HepG2 (cell line): ENCODE results near the gene NAE1. TPM values are rescaled to one million over a fixed set of nuclear protein-coding genes. Genes with fewer than 3 reads are reported as not detected.

Experiments used
- ARID2 ChIP-seq: sonication (generic); formaldehyde crosslinking; IDR thresholded peaks from 2 replicates; pipeline ENCODE4 v1.8.1; 2022; ENCODE audit warnings: mild to moderate bottlenecking, missing genetic modification reagents, borderline replicate concordance
- ETV5 ChIP-seq: IDR thresholded peaks from 2 replicates; pipeline ENCODE4 v1.6.1; 2018; ENCODE audit warnings: missing biosample characterization, missing genetic modification reagents, inconsistent platforms, borderline replicate concordance
- FOXC1 ChIP-seq: sonication (generic); formaldehyde crosslinking; IDR thresholded peaks from 2 replicates; pipeline ENCODE4 v1.8.0; 2022; ENCODE audit warnings: mild to moderate bottlenecking, missing genetic modification reagents, borderline replicate concordance
- GABPB1 ChIP-seq: IDR thresholded peaks from 2 replicates; pipeline ENCODE4 v1.6.1; 2016; ENCODE audit warnings: mild to moderate bottlenecking, missing genetic modification reagents, moderate library complexity, missing compliant biosample characterization
- KLF11 ChIP-seq: IDR thresholded peaks from 2 replicates; pipeline ENCODE4 v1.6.1; 2016; ENCODE audit warnings: missing compliant biosample characterization
- NBN ChIP-seq: fragments of 450-650 bp; conservative IDR thresholded peaks from 2 replicates; pipeline ENCODE4 v1.6.1; 2017
- NCOA1 ChIP-seq: sonication (generic); formaldehyde crosslinking; IDR thresholded peaks from 2 replicates; pipeline ENCODE4 v1.9.0; 2021; ENCODE audit warnings: missing genetic modification reagents
- NFYB ChIP-seq: sonication (generic); formaldehyde crosslinking; IDR thresholded peaks from 2 replicates; pipeline ENCODE4 v1.4.0; 2020; ENCODE audit warnings: missing genetic modification reagents
- PCBP1 ChIP-seq: fragments of 200-400 bp; formaldehyde crosslinking; IDR thresholded peaks from 2 replicates; pipeline ENCODE4 v1.6.1; 2017; ENCODE audit warnings: mild to moderate bottlenecking, low read depth, low read length, borderline replicate concordance
- ZBTB7A ChIP-seq: sonication (generic); formaldehyde crosslinking; IDR thresholded peaks from 2 replicates; pipeline ENCODE4 v1.8.0; 2022; ENCODE audit warnings: mild to moderate bottlenecking, missing genetic modification reagents
- ZFAT ChIP-seq: sonication (generic); formaldehyde crosslinking; conservative IDR thresholded peaks from 2 replicates; pipeline ENCODE4 v1.8.1; 2023; ENCODE audit warnings: missing genetic modification reagents, inconsistent platforms
- ZFP82 ChIP-seq: sonication (generic); formaldehyde crosslinking; IDR thresholded peaks from 2 replicates; pipeline ENCODE4 v1.5.1; 2020; ENCODE audit warnings: mild to moderate bottlenecking, missing genetic modification reagents, borderline replicate concordance
- polyA plus RNA-seq, 8 experiments: library from polyadenylated mRNA; depleted of rRNA in 3 of 8; stranded (reverse) in 7 of 8; unstranded in 1 of 8; fragments of >200 nt; fragmentation: Illumina TruSeq in 4 of 8; extraction: Trizol in 4 of 8; gene quantifications; 2 replicates each; pipeline versions ENCODE4 v1.2.1 to v1.2.3, GENCODE V29; 2011 to 2016; ENCODE audit warnings: low read depth in 4 of 8, missing spikeins in 1 of 8, mixed read lengths in 1 of 8; ENCODE audit not compliant: insufficient read depth in 1 of 8
- total RNA-seq, 5 experiments: library from RNA; depleted of rRNA; stranded (reverse); fragments of >200 nt; fragmentation: Illumina TruSeq; extraction: Trizol; gene quantifications; 2 replicates each; pipeline ENCODE4 v1.2.3, GENCODE V29; 2016; ENCODE audit warnings: low read depth in 1 of 5
- TF ChIP-seq, protein P1 (sequence below), 2 experiments: sonication (generic) in 1 of 2; formaldehyde crosslinking in 1 of 2; IDR thresholded peaks; 2 replicates each; pipeline versions ENCODE4 v1.6.1 to v1.9.0; 2014 to 2022; ENCODE audit warnings: antibody characterized with exemption in 1 of 2, borderline replicate concordance in 1 of 2, inconsistent platforms in 1 of 2, low read depth in 1 of 2, missing genetic modification reagents in 1 of 2
- TF ChIP-seq, protein P2 (sequence below): sonication (generic); formaldehyde crosslinking; IDR thresholded peaks from 2 replicates; pipeline ENCODE4 v1.5.0; 2020; ENCODE audit warnings: missing genetic modification reagents, mild to moderate bottlenecking, borderline replicate concordance
- TF ChIP-seq, protein P3 (sequence below): sonication (generic); formaldehyde crosslinking; IDR thresholded peaks from 2 replicates; pipeline ENCODE4 v1.8.0; 2022; ENCODE audit warnings: missing genetic modification reagents, low read depth, mild to moderate bottlenecking, borderline replicate concordance
- TF ChIP-seq, protein P4 (sequence below): sonication (generic); formaldehyde crosslinking; IDR thresholded peaks from 2 replicates; pipeline ENCODE4 v1.4.0; 2020; ENCODE audit warnings: mild to moderate bottlenecking, missing genetic modification reagents
- TF ChIP-seq, protein P5 (sequence below): sonication (generic); formaldehyde crosslinking; IDR thresholded peaks from 2 replicates; pipeline ENCODE4 v1.4.0; 2020; ENCODE audit warnings: missing genetic modification reagents

NAE1 gene
- total and polyA plus RNA-seq, 2 of the 13 experiments (the other 11 are each of a cell fraction or from before 2014, with no cell fraction given): 95.7 to 206 TPM

DNA sequence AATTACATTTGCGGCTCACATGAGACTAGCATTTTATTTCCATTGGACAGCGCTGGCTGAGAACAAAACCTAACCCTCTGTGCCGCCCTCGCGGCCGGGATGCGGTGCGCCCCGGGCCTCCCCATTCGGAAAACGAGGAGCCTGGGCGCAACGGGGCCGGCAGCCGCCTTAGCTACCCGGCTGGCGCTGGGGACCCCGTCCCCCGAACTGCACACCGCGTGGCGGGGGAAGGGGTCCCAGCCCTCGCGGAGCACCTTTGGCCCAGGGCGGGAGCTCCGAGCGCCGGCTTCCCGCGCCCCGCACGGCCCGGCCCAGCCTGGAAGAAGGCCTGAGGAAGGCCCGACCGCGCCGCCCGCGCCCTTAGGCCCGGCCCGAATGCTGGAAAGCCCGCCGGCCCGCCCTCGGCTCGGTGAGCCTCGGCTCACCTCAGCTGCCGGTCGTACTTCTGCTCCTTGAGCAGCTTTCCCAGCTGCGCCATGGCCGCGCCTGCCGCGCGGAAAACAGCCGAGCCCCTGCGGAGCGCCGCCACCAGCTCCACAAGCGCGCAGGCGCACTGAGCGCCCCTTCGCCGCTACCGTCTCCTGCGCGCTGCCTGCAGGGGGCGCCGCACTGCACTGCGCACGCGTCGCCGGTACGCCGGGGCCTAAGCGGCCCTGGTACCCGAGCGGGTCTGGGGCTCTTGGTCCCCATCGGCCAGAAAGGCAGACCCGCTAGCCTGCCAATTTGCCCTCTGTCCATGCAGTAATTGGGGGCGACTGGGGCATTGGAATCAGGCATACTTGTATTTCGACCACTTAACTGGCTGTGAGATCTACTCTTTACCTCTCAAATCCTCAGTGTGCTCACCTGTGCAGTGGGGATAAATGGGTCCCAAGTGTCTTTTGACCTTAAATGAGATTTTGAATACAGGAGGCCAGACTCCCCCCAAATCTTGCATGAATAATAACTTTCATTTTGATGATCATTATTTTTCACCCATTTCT is at the start of gene NAE1 (continued):
- TF ChIP-seq, protein P1, sequence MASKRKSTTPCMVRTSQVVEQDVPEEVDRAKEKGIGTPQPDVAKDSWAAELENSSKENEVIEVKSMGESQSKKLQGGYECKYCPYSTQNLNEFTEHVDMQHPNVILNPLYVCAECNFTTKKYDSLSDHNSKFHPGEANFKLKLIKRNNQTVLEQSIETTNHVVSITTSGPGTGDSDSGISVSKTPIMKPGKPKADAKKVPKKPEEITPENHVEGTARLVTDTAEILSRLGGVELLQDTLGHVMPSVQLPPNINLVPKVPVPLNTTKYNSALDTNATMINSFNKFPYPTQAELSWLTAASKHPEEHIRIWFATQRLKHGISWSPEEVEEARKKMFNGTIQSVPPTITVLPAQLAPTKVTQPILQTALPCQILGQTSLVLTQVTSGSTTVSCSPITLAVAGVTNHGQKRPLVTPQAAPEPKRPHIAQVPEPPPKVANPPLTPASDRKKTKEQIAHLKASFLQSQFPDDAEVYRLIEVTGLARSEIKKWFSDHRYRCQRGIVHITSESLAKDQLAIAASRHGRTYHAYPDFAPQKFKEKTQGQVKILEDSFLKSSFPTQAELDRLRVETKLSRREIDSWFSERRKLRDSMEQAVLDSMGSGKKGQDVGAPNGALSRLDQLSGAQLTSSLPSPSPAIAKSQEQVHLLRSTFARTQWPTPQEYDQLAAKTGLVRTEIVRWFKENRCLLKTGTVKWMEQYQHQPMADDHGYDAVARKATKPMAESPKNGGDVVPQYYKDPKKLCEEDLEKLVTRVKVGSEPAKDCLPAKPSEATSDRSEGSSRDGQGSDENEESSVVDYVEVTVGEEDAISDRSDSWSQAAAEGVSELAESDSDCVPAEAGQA (IDR thresholded peaks at IDR 0.05; ENCODE audit: low read depth): no peak
- TF ChIP-seq, protein P1 (CRISPR knock-in tag; IDR thresholded peaks at IDR 0.05; ENCODE audit: borderline replicate concordance): peak; percentile 99
- peak; percentile 44 for TF ChIP-seq ETV5
- peak; percentile 97 for TF ChIP-seq ZFP82
- TF ChIP-seq NCOA1 (CRISPR knock-in tag): peak; percentile 92; the same call in 1 of the 2 replicates
- TF ChIP-seq, protein P2, sequence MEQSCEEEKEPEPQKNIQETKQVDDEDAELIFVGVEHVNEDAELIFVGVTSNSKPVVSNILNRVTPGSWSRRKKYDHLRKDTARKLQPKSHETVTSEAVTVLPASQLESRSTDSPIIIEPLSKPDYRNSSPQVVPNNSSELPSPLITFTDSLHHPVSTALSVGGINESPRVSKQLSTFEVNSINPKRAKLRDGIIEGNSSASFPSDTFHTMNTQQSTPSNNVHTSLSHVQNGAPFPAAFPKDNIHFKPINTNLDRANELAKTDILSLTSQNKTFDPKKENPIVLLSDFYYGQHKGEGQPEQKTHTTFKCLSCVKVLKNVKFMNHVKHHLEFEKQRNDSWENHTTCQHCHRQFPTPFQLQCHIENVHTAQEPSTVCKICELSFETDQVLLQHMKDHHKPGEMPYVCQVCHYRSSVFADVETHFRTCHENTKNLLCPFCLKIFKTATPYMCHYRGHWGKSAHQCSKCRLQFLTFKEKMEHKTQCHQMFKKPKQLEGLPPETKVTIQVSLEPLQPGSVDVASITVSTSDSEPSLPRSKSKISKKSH (CRISPR knock-in tag): peak; percentile 99
- 0 out of 2 replicates have a peak, but pooled peaks have one; percentile 44 for TF ChIP-seq KLF11 (CRISPR knock-in tag)
- no peak for TF ChIP-seq NBN
- peak; percentile 39; the same call in 1 of the 2 replicates for TF ChIP-seq ARID2
- TF ChIP-seq PCBP1: no peak
- TF ChIP-seq ZBTB7A (CRISPR knock-in tag): peak; percentile 82
- TF ChIP-seq, protein P3, sequence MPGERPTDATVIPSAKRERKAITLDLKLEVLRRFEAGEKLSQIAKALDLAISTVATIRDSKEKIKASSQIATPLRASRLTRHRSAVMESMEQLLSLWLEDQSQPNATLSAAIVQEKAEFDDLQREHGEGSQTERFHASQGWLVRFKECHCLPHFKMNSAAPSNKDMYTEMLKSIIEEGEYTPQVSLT (CRISPR knock-in tag): no peak
- TF ChIP-seq, protein P4, sequence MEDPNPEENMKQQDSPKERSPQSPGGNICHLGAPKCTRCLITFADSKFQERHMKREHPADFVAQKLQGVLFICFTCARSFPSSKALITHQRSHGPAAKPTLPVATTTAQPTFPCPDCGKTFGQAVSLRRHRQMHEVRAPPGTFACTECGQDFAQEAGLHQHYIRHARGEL (CRISPR knock-in tag): 0 out of 2 replicates have a peak, but pooled peaks have one; percentile 38
- peak; percentile 99 for TF ChIP-seq FOXC1
- peak; percentile 84; the same call in 1 of the 2 replicates for TF ChIP-seq ZFAT (CRISPR knock-in tag)
- peak; percentile 33; the same call in 1 of the 2 replicates for TF ChIP-seq NFYB (CRISPR knock-in tag)
- TF ChIP-seq, protein P5, sequence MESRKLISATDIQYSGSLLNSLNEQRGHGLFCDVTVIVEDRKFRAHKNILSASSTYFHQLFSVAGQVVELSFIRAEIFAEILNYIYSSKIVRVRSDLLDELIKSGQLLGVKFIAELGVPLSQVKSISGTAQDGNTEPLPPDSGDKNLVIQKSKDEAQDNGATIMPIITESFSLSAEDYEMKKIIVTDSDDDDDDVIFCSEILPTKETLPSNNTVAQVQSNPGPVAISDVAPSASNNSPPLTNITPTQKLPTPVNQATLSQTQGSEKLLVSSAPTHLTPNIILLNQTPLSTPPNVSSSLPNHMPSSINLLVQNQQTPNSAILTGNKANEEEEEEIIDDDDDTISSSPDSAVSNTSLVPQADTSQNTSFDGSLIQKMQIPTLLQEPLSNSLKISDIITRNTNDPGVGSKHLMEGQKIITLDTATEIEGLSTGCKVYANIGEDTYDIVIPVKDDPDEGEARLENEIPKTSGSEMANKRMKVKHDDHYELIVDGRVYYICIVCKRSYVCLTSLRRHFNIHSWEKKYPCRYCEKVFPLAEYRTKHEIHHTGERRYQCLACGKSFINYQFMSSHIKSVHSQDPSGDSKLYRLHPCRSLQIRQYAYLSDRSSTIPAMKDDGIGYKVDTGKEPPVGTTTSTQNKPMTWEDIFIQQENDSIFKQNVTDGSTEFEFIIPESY (CRISPR knock-in tag): peak; percentile 66
- TF ChIP-seq GABPB1: peak; percentile 82
